ENCODE measurements around the gene GUCY2F.

GUCY2F gene

GRCh38 chrX:109398061-109398460 is 83.8 kb downstream of the GUCY2F start:
- DNase-seq (ENCODE audit: low read depth, low spot score), result no peak

GRCh38 chrX:109393859-109394258 is 88.0 kb downstream of the GUCY2F start:
- no peak for DNase-seq (ENCODE audit: low read depth, low spot score)

GRCh38 chrX:109392895-109393294 is 89.0 kb downstream of the GUCY2F start:
- DNase-seq (ENCODE audit: low read depth, low spot score), result no peak

- no peak for DNase-seq (ENCODE audit: low read depth, low spot score)
Measured at GRCh38 chrX:109390556-109390955, 91.3 kb downstream of the GUCY2F start.

- no peak for DNase-seq (ENCODE audit: low read depth, low spot score)
Measured at GRCh38 chrX:109389917-109390316, 92.0 kb downstream of the GUCY2F start.

GRCh38 chrX:109384699-109385098 is 97.2 kb downstream of the GUCY2F start:
- DNase-seq (ENCODE audit: low read depth, low spot score), result no peak

GRCh38 chrX:109382332-109382731 is 99.6 kb downstream of the GUCY2F start:
- DNase-seq (ENCODE audit: low read depth, low spot score), result no peak

- DNase-seq (ENCODE audit: low read depth, low spot score), result no peak
Measured at GRCh38 chrX:109378281-109378680, 103.6 kb downstream of the GUCY2F start.

- DNase-seq (ENCODE audit: low read depth, low spot score), result no peak
Measured at GRCh38 chrX:109374262-109374960, 107.5 kb downstream of the GUCY2F start.

- DNase-seq (ENCODE audit: low read depth, low spot score), result no peak
Measured at GRCh38 chrX:109373468-109373867, 108.4 kb downstream of the GUCY2F start.

- no peak for DNase-seq (ENCODE audit: low read depth, low spot score)
Measured at GRCh38 chrX:109372716-109373115, 109.2 kb downstream of the GUCY2F start.

GRCh38 chrX:109372291-109372690 is 109.6 kb downstream of the GUCY2F start:
- no peak for DNase-seq (ENCODE audit: low read depth, low spot score)

GRCh38 chrX:109362101-109362500 is 119.8 kb downstream of the GUCY2F start:
- DNase-seq (ENCODE audit: low read depth, low spot score), result no peak

- DNase-seq (ENCODE audit: low read depth, low spot score), result no peak
Measured at GRCh38 chrX:109360301-109360700, 121.6 kb downstream of the GUCY2F start.

- no peak for DNase-seq (ENCODE audit: low read depth, low spot score)
Measured at GRCh38 chrX:109357706-109358105, 124.2 kb downstream of the GUCY2F start.

GRCh38 chrX:109356684-109357083 is 125.2 kb downstream of the GUCY2F start:
- DNase-seq (ENCODE audit: low read depth, low spot score), result no peak

- DNase-seq (ENCODE audit: low read depth, low spot score), result no peak
Measured at GRCh38 chrX:109352066-109352588, 129.8 kb downstream of the GUCY2F start.

GRCh38 chrX:109351557-109351956 is 130.3 kb downstream of the GUCY2F start:
- DNase-seq (ENCODE audit: low read depth, low spot score), result no peak

- no peak for DNase-seq (ENCODE audit: low read depth, low spot score)
Measured at GRCh38 chrX:109350551-109350950, 131.3 kb downstream of the GUCY2F start.

- DNase-seq (ENCODE audit: low read depth, low spot score), result no peak
Measured at GRCh38 chrX:109350051-109350450, 131.8 kb downstream of the GUCY2F start.

- DNase-seq (ENCODE audit: low read depth, low spot score), result no peak
Measured at GRCh38 chrX:109347632-109348031, 134.3 kb downstream of the GUCY2F start.

GRCh38 chrX:109346491-109346890 is 135.4 kb downstream of the GUCY2F start:
- no peak for DNase-seq (ENCODE audit: low read depth, low spot score)

- DNase-seq (ENCODE audit: low read depth, low spot score), result no peak
Measured at GRCh38 chrX:109345856-109346255, 136.0 kb downstream of the GUCY2F start.

GRCh38 chrX:109344678-109345077 is 137.2 kb downstream of the GUCY2F start:
- DNase-seq (ENCODE audit: low read depth, low spot score), result no peak

Data from activated naive CD8-positive, alpha-beta T cell treated with anti-CD3 and anti-CD28 coated beads, Interleukin-2, amount 50 U/mL, for 16 hours (primary cell).